ENCODE data around the gene SLC22A1.
"Not testable (repeated sequence)": the region's sequence is repeated elsewhere in the genome, so short reads cannot be mapped to it uniquely, and the experiment has no call there.

SLC22A1 gene

DNA sequence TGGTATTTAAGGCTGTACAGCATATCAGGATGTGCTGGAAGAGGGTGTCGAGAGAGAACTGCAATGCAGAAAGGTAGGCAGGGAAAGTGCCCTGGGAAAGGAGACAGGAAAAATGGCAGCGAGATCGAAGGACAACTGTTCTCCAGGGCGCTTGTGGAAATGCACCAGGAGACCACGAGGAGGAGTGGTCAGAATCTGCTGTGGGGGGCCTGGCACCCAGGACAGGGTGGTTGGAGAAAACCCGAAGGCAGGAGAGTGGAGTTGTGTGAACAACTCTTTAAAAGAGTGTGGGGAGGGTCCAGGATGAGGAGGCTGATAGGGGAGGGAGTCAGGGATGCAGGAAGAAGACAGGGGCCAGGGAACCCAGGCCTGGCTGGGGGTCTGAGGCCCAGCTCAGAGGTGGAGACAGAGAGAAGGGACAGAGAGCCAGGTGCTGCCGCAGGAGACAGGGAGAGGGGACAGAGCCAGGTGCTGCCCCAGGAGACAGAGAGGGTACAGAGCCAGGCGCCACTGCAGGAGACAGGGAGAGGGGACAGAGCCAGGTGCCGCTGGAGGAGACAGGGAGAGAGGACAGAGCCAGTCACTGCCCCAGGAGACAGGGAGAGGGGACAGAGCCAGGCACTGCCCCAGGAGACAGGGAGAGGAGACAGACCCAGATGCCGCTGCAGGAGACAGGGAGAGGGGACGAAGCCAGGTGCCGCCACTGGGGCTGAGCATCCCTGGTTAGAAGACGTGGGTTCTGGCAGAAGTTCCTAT lies 9.3 kb downstream of the SLC22A1 start:
- no peak overlapping the region for H3K4me3 ChIP-seq (ENCODE audit: low read depth, low read length)
- in situ Hi-C loops (cut with HindIII; ENCODE audit: low sequenced_read_pairs): no loop called here
- DNase-seq (ENCODE audit: low read depth, low spot score): no peak
- TF ChIP-seq, protein P1, sequence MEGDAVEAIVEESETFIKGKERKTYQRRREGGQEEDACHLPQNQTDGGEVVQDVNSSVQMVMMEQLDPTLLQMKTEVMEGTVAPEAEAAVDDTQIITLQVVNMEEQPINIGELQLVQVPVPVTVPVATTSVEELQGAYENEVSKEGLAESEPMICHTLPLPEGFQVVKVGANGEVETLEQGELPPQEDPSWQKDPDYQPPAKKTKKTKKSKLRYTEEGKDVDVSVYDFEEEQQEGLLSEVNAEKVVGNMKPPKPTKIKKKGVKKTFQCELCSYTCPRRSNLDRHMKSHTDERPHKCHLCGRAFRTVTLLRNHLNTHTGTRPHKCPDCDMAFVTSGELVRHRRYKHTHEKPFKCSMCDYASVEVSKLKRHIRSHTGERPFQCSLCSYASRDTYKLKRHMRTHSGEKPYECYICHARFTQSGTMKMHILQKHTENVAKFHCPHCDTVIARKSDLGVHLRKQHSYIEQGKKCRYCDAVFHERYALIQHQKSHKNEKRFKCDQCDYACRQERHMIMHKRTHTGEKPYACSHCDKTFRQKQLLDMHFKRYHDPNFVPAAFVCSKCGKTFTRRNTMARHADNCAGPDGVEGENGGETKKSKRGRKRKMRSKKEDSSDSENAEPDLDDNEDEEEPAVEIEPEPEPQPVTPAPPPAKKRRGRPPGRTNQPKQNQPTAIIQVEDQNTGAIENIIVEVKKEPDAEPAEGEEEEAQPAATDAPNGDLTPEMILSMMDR (IDR thresholded peaks at IDR 0.05; ENCODE audit: low read depth, low read length): no peak

DNA sequence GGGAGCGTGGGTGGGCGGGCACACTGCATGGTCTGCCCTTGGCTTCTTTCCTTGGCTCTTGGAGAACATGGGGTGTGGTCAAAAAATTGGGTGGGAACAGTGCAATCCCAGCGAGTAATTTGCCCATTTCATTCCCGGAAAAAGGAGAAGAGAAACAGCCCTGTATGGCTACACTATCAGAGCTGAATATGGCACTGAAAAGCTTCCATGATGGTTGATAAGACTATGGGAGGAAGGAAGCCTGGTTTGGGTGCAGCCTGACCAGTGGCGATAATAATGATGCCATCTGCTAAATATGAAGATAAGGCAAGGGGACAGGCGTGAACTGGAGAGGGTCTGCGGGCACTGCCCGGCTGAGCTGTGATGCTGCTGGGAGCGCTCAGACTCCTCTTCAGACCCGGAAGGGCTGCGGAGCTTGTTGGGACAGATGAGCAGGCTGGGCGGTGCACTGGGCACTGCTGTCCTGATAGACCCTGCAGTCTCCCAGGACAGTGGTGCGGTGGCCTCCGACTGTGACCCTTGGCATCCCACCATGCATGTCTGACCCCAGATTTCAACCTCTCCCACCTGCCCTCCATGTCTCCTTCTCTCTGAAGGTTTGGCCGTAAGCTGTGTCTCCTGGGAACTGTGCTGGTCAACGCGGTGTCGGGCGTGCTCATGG lies 10.2 kb downstream of the SLC22A1 start:
- TF ChIP-seq, protein P1 (IDR thresholded peaks at IDR 0.05; ENCODE audit: low read depth, low read length): no peak
- DNase-seq (ENCODE audit: low read depth, low spot score): no peak
- in situ Hi-C loops (cut with HindIII; ENCODE audit: low sequenced_read_pairs): no loop called here
- no peak overlapping the region for H3K4me3 ChIP-seq (ENCODE audit: low read depth, low read length)

DNA sequence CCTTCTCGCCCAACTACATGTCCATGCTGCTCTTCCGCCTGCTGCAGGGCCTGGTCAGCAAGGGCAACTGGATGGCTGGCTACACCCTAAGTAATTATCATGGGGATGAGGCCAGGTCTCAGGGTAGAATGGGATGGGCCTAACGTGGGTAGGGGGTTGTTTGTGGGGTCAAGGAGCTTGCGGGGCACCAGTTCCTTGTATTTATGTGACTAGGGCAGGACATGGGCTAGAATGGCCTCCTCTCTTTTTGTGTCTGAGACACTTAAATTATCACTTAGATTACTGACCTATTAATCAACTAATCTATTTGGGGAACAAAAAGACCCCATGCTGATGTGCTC lies 10.7 kb downstream of the SLC22A1 start:
- DNase-seq (ENCODE audit: low read depth, low spot score): no peak
- TF ChIP-seq, protein P1 (IDR thresholded peaks at IDR 0.05; ENCODE audit: low read depth, low read length): no peak
- no peak overlapping the region for H3K4me3 ChIP-seq (ENCODE audit: low read depth, low read length)
- in situ Hi-C loops (cut with HindIII; ENCODE audit: low sequenced_read_pairs): no loop called here

DNA sequence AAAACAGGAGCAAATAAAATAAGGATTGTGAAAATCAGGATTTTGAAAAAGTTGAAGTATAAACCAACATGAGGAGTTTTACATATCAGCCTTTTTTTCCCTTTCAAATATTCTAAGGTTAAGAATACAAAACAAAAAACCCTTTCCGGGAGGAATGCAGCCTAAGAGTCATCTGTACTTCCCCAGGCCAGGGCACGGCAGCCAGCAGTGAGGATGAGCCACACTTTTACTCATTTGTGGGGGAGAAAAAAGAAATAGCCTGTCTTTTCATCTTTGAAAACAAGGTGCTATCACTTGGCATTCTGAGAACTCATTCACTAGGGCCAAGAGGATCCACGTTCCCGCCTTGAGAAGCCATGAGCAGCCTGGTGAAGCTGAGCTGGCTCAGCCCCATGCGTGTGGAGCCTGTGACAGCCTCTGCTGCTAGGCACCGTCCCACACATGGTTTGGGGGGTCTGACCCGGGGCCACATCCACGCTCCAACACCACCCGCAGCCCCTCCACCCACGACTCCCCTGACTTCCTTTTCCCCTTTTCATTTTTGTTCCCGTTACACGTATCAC lies 11.2 kb downstream of the SLC22A1 start:
- H3K4me3 ChIP-seq (ENCODE audit: low read depth, low read length): no peak overlapping the region
- TF ChIP-seq, protein P1 (IDR thresholded peaks at IDR 0.05; ENCODE audit: low read depth, low read length): no peak
- DNase-seq (ENCODE audit: low read depth, low spot score): peak; percentile 20
- in situ Hi-C loops (cut with HindIII; ENCODE audit: low sequenced_read_pairs): no loop called here

DNA sequence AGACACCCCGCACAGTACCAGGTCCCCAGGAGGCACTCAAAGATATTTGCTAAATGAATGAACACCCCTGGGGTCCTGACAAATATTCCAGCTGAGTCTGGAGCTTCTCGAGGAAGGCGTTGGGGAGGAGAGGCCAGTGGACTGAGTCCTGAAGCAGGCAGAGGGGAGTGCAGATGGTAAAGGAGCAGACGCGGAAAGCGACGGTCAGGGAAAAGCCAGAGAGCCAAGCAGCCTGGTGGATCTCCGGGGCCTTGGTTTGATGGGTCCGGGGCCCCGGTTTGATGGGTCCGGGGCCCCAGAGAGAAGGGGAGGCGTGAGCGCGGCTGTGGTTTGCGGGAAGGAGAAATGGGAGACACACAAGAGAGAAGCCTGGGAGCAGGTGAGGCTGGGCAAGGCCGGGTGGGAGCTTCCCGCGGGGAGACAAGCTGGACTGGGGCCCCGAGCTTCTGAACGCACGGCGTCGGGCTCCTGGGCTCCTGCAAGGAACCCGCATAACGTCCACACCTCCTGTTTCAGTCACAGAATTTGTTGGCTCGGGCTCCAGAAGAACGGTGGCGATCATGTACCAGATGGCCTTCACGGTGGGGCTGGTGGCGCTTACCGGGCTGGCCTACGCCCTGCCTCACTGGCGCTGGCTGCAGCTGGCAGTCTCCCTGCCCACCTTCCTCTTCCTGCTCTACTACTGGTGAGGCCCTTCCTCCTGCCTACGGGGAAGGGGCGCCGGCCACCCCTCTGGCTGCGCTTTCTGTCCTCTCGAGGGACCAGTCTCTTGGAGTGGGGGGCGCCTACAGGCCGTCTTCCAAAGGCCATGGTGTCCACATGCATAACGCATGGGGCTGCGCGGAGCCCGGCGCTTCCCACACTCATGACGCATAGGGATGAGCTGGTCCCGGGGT lies 12.1 kb downstream of the SLC22A1 start:
- H3K4me3 ChIP-seq (ENCODE audit: low read depth, low read length): no peak overlapping the region
- no peak for DNase-seq (ENCODE audit: low read depth, low spot score)
- in situ Hi-C loops (cut with HindIII; ENCODE audit: low sequenced_read_pairs): no loop called here
- TF ChIP-seq, protein P1 (IDR thresholded peaks at IDR 0.05; ENCODE audit: low read depth, low read length): no peak

DNA sequence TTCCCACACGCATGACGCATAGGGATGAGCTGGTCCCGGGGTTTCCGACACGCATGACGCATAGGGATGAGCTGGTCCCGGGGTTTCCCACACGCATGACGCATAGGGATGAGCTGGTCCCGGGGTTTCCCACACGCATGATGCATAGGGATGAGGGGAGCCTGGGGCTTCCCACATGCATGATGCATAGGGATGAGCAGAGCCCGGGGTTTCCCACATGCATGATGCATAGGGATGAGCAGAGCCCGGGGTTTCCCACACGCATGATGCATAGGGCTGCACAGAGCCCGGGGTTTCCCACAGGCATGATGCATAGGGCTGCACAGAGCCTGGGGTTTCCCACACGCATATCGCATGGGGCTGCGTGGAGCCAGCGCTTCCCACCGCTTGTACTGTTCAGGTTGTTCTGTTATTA lies 12.7 kb downstream of the SLC22A1 start:
- in situ Hi-C loops (cut with HindIII; ENCODE audit: low sequenced_read_pairs); DNase-seq (ENCODE audit: low read depth, low spot score); H3K4me3 ChIP-seq (ENCODE audit: low read depth, low read length): not testable (repeated sequence)
